Heart right ventricle (tissue), 16 donors: Measurements from ENCODE around the gene ANXA11. TPM values are rescaled to one million over a fixed set of nuclear protein-coding genes. Genes with fewer than 3 reads are reported as not detected.

ENCODE experiments used
- ATAC-seq, 8 donors: fragments of 200-7000 bp; cut with Tn5 transposase; one replicate each; pipeline ENCODE4 v1.9.1; 2020; ENCODE audit warnings: mild to moderate bottlenecking in 8 of 8, moderate library complexity in 8 of 8, moderate number of reproducible peaks in 1 of 8
- DNase-seq, 2 donors: peaks; one replicate each; pipeline ENCODE4 v3.0.0-alpha.2; 2020
- H3K27ac ChIP-seq, 10 donors: fragments of 200-600 bp; sonication (generic) in 2 of 10; one replicate each; pipeline versions ENCODE4 v1.5.0 to v1.8.0; 2020 to 2022; ENCODE audit warnings: mild to moderate bottlenecking in 3 of 10
- H3K27me3 ChIP-seq, 7 donors: fragments of 200-600 bp; one replicate each; pipeline ENCODE4 v1.8.0; 2021 to 2022; ENCODE audit warnings: mild to moderate bottlenecking in 2 of 7
- H3K36me3 ChIP-seq, 9 donors: fragments of 200-600 bp; sonication (generic) in 1 of 9; one replicate each; pipeline versions ENCODE4 v1.5.0 to v1.8.0; 2020 to 2022; ENCODE audit warnings: mild to moderate bottlenecking in 2 of 9
- H3K4me1 ChIP-seq, 9 donors: fragments of 200-600 bp; sonication (generic) in 1 of 9; one replicate each; pipeline versions ENCODE4 v1.5.0 to v1.8.0; 2020 to 2022; ENCODE audit warnings: mild to moderate bottlenecking in 4 of 9
- H3K4me3 ChIP-seq, 10 donors: fragments of 200-600 bp; sonication (generic) in 2 of 10; one replicate each; pipeline versions ENCODE4 v1.5.0 to v1.8.0; 2020 to 2022; ENCODE audit warnings: mild to moderate bottlenecking in 7 of 10, moderate library complexity in 2 of 10
- H3K9me3 ChIP-seq, 11 donors: fragments of 200-600 bp in 10 of 11; sonication (generic) in 2 of 11; one replicate each; pipeline versions ENCODE4 v1.5.0 to v1.8.0; 2013 to 2022; ENCODE audit warnings: mild to moderate bottlenecking in 2 of 11, control low read depth in 1 of 11, moderate library complexity in 1 of 11
- CTCF ChIP-seq, 9 donors: fragments of 200-600 bp; sonication (generic) in 2 of 9; IDR thresholded peaks; one replicate each; pipeline versions ENCODE4 v1.5.0 to v1.8.0; 2021 to 2022; ENCODE audit warnings: antibody characterized with exemption in 9 of 9, mild to moderate bottlenecking in 5 of 9, moderate library complexity in 1 of 9
- WGBS, 2 donors: extraction: QIAGEN DNeasy Blood & Tissue Kit; methylation state at CpG; one replicate each; pipeline ENCODE4 v1.1.7; 2013; ENCODE audit warnings: inconsistent platforms in 1 of 2; 5-methylcytosine and 5-hydroxymethylcytosine counted together
- intact Hi-C, 10 donors: fragments of 100-400 bp; cut with DNase I; formaldehyde crosslinking; loops; one replicate each; pipeline versions ENCODE4 v1.11.1 to v1.14.2; 2022
- polyA plus RNA-seq, 2 donors: library from polyadenylated mRNA; stranded (reverse); fragments of 200-250 nt; gene quantifications; one replicate each; pipeline ENCODE4 v1.2.3, GENCODE V29; 2013
- total RNA-seq, 10 donors: library from RNA; stranded (reverse); fragmentation: NEBNext Ultra II Directional in 3 of 10; extraction: Animal tissue kit (Norgen Biotek cat#: 25700) in 3 of 10; gene quantifications; one replicate each; pipeline versions ENCODE4 v1.2.1 to v1.2.4, GENCODE V29; 2021 to 2023
- donor health status: Arrhythmogenic right ventricular cardiomyopathy.
- donor health status: ischemic (EF 13 %, LVEDD 7.1; RV severe dilation, severe dysfunction).
- donor health status: healthy with polysubstance abuse.
- donor health status: DM: no; HTN: yes; CAD: no.
- donor health status: DM: no; HTN: no; CAD: no.
- donor health status: ischemic (EF 25% LVEDD 6.9; RV normal size, moderate dysfunction).
- donor health status: ischemic (EF 25% LVEDD 5.7; RV mildly dilated, moderate dysfunction).
- donor health status: healthy.
- donor health status: DM: yes; HTN: yes; CAD: no.
- donor health status: Ischemic cardiomyopathy.
- donor health status: ischemic (EF 35%, LVEDD 5.7; RV mildly dilated, moderate dysfunction).
- donor health status: nonischemic (EF 11% LVEDD 7.7; RV severe dilation, severe dysfunction).
- donor health status: DM: yes; HTN: yes; CAD: no.
- donor health status: PGD.
- donor health status: ischemic (EF 29% LVEDD 5.4; RV normal size, mild dysfunction).
- donor health status: nonischemic (EF 23%, LVEDD 6.1; RV moderate dilation, normal function).

The ANXA11 gene
- total and polyA plus RNA-seq, 12 donors, result 160 to 1,089 (median 422) TPM

- no peak for TF ChIP-seq CTCF (IDR thresholded peaks at IDR 0.05)
- peak overlapping the region; percentile 35 to 100 (median 98) for H3K27ac ChIP-seq
- DNase-seq, result no peak
- H3K9me3 ChIP-seq, result peaks cover 0 to 8% (median 0%) of the 10 kb centered on the region in 11 donors
- 75 to 83% methylated on average over 2 of the region's 2 CpGs for WGBS, 2 donors
- intact Hi-C loops, result no loop called here
- no peaks in the 10 kb centered on the region for H3K27me3 ChIP-seq
- ATAC-seq, result no peak
- H3K36me3 ChIP-seq, result peaks cover 0 to 6% (median 0%) of the 10 kb centered on the region in 9 donors
- peaks cover 30 to 100% (median 94%) of the 10 kb centered on the region in 9 donors for H3K4me1 ChIP-seq
- H3K4me3 ChIP-seq, result peak overlapping the region in 1 of 10 donors; percentile 12
Measured at GRCh38 chr10:80196950-80197315, 8.4 kb downstream of the ANXA11 start.

- WGBS, 2 donors, result 47 to 55% methylated on average over 8 of the region's 8 CpGs
- H3K4me3 ChIP-seq, result peak overlapping the region in 1 of 10 donors; percentile 12
- H3K4me1 ChIP-seq, result peaks cover 35 to 100% (median 94%) of the 10 kb centered on the region in 9 donors
- ATAC-seq (peak; percentile 25 to 86 (median 52)), DNase-seq (no peak)
- H3K9me3 ChIP-seq, result peaks cover 0 to 8% (median 0%) of the 10 kb centered on the region in 11 donors
- TF ChIP-seq CTCF (IDR thresholded peaks at IDR 0.05), result no peak
- no peaks in the 10 kb centered on the region for H3K27me3 ChIP-seq
- peaks cover 0 to 10% (median 0%) of the 10 kb centered on the region in 9 donors for H3K36me3 ChIP-seq
- intact Hi-C loops, result no loop called here
- H3K27ac ChIP-seq, result peak overlapping the region; percentile 35 to 100 (median 98)
Measured at GRCh38 chr10:80196270-80196949, 8.9 kb downstream of the ANXA11 start.

- no peaks in the 10 kb centered on the region for H3K27me3 ChIP-seq
- no peak overlapping the region for H3K4me3 ChIP-seq
- peak overlapping the region in 9 of 10 donors; percentile 26 to 100 (median 98) for H3K27ac ChIP-seq
- TF ChIP-seq CTCF (IDR thresholded peaks at IDR 0.05), result no peak
- H3K4me1 ChIP-seq, result peaks cover 31 to 97% (median 91%) of the 10 kb centered on the region in 9 donors
- peak in 1 of 8 donors; percentile 9 for ATAC-seq
- DNase-seq, result no peak
- H3K9me3 ChIP-seq, result peaks cover 0 to 8% (median 0%) of the 10 kb centered on the region in 11 donors
- intact Hi-C loops, result no loop called here
- 64 to 66% methylated on average over 4 of the region's 4 CpGs for WGBS, 2 donors
- H3K36me3 ChIP-seq, result peaks cover 0 to 10% (median 0%) of the 10 kb centered on the region in 9 donors
Measured at GRCh38 chr10:80195046-80195574, 10.2 kb downstream of the ANXA11 start.

- ATAC-seq (peak in 1 of 8 donors; percentile 26), DNase-seq (no peak)
- H3K27me3 ChIP-seq, result no peaks in the 10 kb centered on the region
- no peak overlapping the region for H3K4me3 ChIP-seq
- peaks cover 0 to 10% (median 0%) of the 10 kb centered on the region in 9 donors for H3K36me3 ChIP-seq
- no peak for TF ChIP-seq CTCF (IDR thresholded peaks at IDR 0.05)
- intact Hi-C loops, result no loop called here
- peak overlapping the region in 9 of 10 donors; percentile 26 to 100 (median 98) for H3K27ac ChIP-seq
- H3K9me3 ChIP-seq, result peaks cover 0 to 8% (median 0%) of the 10 kb centered on the region in 11 donors
- WGBS, 2 donors, result 46 to 50% methylated on average over 11 of the region's 11 CpGs
- peaks cover 31 to 97% (median 91%) of the 10 kb centered on the region in 9 donors for H3K4me1 ChIP-seq
Measured at GRCh38 chr10:80194373-80195045, 10.8 kb downstream of the ANXA11 start.
